Bone marrow (tissue), 2 donors: ENCODE data around the gene SPINK8.
"Not testable (repeated sequence)": the region's sequence is repeated elsewhere in the genome, so short reads cannot be mapped to it uniquely, and the experiment has no call there.

Experiments used
- DNase-seq, 2 donors: peaks; one replicate each; lab custom pipeline; 2025; lab: John Stamatoyannopoulos, UW

SPINK8 gene

GRCh38 chr3:48333346-48334245, at the start of gene SPINK8:
Gene SPINK8, minus strand, starts transcription at chr3:48333661. Its CDS starts 5,320 bp downstream, at chr3:48328341.
- not testable (repeated sequence) for DNase-seq

GRCh38 chr3:48372862-48373435, 39.5 kb upstream of the SPINK8 start:
- DNase-seq, result no peak

GRCh38 chr3:48372377-48372770, 38.9 kb upstream of the SPINK8 start:
- DNase-seq, result no peak

- no peak for DNase-seq
Measured at GRCh38 chr3:48371651-48372376, 38.4 kb upstream of the SPINK8 start, which contains the start of gene FBXW12. Gene FBXW12, plus strand, starts transcription at chr3:48372219. Its CDS starts 549 bp downstream, at chr3:48372768.

- no peak for DNase-seq
Measured at GRCh38 chr3:48370333-48370713, 36.9 kb upstream of the SPINK8 start.

- DNase-seq, result no peak
Measured at GRCh38 chr3:48369693-48370332, 36.4 kb upstream of the SPINK8 start.

- DNase-seq, result no peak
Measured at GRCh38 chr3:48367201-48367600, 33.7 kb upstream of the SPINK8 start.

- DNase-seq, result no peak
Measured at GRCh38 chr3:48364840-48365239, 31.4 kb upstream of the SPINK8 start.

- DNase-seq, result no peak
Measured at GRCh38 chr3:48361928-48362327, 28.5 kb upstream of the SPINK8 start.

GRCh38 chr3:48356419-48356818, 23.0 kb upstream of the SPINK8 start:
- DNase-seq, result no peak

- no peak for DNase-seq
Measured at GRCh38 chr3:48353987-48354386, 20.5 kb upstream of the SPINK8 start.

GRCh38 chr3:48352546-48352945, 19.1 kb upstream of the SPINK8 start:
- DNase-seq, result no peak

GRCh38 chr3:48347500-48347899, 14.0 kb upstream of the SPINK8 start:
- DNase-seq, result no peak

GRCh38 chr3:48345946-48346572, 12.6 kb upstream of the SPINK8 start:
- no peak for DNase-seq

GRCh38 chr3:48344867-48345507, 11.5 kb upstream of the SPINK8 start:
- no peak for DNase-seq

- no peak for DNase-seq
Measured at GRCh38 chr3:48343432-48343831, 10.0 kb upstream of the SPINK8 start.

- peak in 1 of 2 donors; percentile 50 for DNase-seq
Measured at GRCh38 chr3:48338635-48339034, 5.2 kb upstream of the SPINK8 start.

GRCh38 chr3:48337536-48337935, 4.1 kb upstream of the SPINK8 start:
- DNase-seq, result not testable (repeated sequence)

GRCh38 chr3:48335286-48335685, 1.8 kb upstream of the SPINK8 start:
- DNase-seq, result peak in 1 of 2 donors; percentile 38

GRCh38 chr3:48334605-48335004, 1.1 kb upstream of the SPINK8 start:
- DNase-seq, result no peak
